ENCODE measurements around the gene WNK1.

DNA sequence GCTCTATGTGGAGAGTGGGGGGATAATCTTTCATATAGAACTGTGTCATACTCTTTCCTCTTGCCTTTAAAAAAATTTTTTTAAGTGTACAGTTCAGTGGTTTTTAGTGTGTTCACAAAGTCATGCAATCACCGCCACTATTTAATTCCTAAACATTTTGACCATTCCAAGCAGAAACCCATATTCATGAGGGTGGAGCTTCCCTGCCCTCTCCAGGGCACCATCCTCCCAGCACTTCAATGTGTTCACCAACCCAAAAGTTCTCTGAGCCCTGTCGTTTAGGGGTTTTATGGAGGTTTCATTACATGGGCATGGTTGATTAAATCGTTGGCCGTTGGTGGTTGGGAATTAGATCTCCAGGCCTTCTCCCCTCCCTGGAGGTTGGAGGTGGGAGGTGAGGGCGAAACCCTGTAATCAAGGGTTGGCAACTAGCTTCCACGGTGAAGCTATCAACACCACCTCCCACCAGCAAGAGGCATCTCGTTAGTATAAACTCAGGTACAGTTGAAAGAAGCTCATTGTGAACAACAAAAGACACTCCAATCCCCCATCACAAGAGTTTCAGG is 42.8 kb upstream of the WNK1 start:
- TF ChIP-seq EZH2 (IDR thresholded peaks at IDR 0.05; ENCODE audit: insufficient read depth, poor library complexity, severe bottlenecking) (no peak), EZH2phosphoT487 (IDR thresholded peaks at IDR 0.05; ENCODE audit: insufficient read depth, low read depth) (no peak)
